Cortex of kidney (tissue), 1 donor: ENCODE measurements around the gene TMEM100.

ENCODE experiments used
- DNase-seq: peaks from one replicate; lab custom pipeline; 2025; lab: John Stamatoyannopoulos, UW

Gene TMEM100

GRCh38 chr17:55722742-55723487 is at the start of gene TMEM100:
TSS of gene TMEM100 (minus strand) at chr17:55722864. CDS start at chr17:55721070, 1,794 bp downstream.
- no peak for DNase-seq

GRCh38 chr17:55772086-55772485 is 49.4 kb upstream of the TMEM100 start:
- DNase-seq, result no peak

- DNase-seq, result no peak
Measured at GRCh38 chr17:55770196-55770870, 47.7 kb upstream of the TMEM100 start.

DNA sequence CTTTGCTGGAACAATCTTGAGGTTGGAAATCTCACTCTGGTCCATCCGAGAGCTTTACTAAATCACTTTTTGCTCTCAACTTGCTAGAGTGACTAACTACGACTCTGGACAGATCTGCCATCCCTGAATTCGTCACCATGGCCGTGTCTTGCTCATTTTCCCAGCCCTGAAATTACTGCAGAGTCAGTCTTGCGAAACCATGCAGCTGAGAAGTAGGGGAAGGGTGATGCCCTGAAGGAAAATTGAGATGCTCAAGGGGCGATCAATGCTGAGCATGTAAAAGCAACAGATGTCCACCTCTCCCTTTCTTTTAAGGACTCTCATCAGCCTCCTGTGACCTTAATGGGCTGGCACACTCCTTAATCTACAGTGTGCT is 46.9 kb upstream of the TMEM100 start:
- no peak for DNase-seq

- no peak for DNase-seq
Measured at GRCh38 chr17:55768936-55769624, 46.4 kb upstream of the TMEM100 start.

GRCh38 chr17:55765472-55765871 is 42.8 kb upstream of the TMEM100 start:
- DNase-seq, result no peak

- DNase-seq, result no peak
Measured at GRCh38 chr17:55764610-55765009, 41.9 kb upstream of the TMEM100 start.

- no peak for DNase-seq
Measured at GRCh38 chr17:55763856-55764255, 41.2 kb upstream of the TMEM100 start.

- DNase-seq, result no peak
Measured at GRCh38 chr17:55762086-55762858, 39.6 kb upstream of the TMEM100 start.

DNA sequence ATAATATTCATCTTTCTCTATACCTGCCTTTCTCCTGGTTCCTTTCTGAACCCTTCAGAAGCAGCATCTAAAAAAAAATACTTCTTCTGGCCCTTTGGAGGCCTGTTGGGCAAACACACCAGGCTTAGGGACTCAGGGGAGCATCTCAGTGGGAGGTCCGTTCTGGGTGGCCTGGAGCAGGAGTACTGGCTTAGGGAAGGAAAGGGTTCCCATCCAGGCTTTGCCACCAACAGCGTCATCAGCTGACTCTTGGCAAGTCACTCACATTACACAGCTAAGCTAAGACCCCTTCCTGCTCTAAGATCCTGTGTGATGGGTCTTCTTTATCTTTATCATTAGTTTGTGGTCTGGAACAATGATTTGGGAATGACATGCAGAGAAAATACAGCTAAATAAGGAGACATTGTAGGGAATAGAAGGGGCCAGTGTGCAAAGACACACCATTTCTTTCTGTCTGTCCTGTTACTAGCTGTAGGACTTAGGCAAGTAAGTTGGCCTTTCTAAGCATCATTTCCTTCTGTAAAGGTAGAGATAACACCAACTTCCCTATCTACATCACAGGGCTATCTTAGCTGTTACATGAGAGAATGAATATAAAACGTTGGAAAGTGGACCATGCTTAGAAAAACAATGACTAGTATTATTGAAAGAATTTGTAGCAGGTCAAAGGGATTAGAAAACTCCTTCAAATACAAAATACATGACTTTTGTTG is 38.1 kb upstream of the TMEM100 start:
- no peak for DNase-seq

GRCh38 chr17:55758171-55758570 is 35.5 kb upstream of the TMEM100 start:
- DNase-seq, result no peak

GRCh38 chr17:55757659-55758058 is 35.0 kb upstream of the TMEM100 start:
- no peak for DNase-seq

- no peak for DNase-seq
Measured at GRCh38 chr17:55756689-55757088, 34.0 kb upstream of the TMEM100 start.

DNA sequence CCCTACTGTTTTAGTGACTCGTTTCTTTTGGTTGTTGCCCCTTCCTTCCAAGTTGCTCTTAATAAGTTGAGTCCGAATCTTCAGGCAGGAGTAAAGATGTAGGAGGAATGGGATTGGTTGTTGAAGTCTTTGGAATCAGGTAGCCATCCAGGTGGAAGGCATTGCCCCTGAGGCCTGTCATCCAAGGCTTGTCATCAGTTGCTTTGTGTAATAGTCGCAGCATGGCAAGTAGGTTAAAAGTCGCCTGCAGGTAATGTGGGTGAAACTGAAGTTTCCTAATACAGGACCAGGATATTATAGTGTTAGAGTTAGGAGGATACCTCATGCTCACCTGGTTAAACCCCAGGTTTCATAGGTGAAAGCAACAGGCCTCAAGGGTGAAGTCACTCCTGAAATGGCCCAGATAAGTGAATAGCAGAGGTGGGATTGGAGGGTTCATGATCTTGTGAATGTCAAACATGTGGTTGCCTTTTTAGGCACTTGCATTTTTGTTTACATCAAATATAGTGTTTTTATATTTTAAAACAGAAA is 29.1 kb upstream of the TMEM100 start:
- DNase-seq, result no peak

DNA sequence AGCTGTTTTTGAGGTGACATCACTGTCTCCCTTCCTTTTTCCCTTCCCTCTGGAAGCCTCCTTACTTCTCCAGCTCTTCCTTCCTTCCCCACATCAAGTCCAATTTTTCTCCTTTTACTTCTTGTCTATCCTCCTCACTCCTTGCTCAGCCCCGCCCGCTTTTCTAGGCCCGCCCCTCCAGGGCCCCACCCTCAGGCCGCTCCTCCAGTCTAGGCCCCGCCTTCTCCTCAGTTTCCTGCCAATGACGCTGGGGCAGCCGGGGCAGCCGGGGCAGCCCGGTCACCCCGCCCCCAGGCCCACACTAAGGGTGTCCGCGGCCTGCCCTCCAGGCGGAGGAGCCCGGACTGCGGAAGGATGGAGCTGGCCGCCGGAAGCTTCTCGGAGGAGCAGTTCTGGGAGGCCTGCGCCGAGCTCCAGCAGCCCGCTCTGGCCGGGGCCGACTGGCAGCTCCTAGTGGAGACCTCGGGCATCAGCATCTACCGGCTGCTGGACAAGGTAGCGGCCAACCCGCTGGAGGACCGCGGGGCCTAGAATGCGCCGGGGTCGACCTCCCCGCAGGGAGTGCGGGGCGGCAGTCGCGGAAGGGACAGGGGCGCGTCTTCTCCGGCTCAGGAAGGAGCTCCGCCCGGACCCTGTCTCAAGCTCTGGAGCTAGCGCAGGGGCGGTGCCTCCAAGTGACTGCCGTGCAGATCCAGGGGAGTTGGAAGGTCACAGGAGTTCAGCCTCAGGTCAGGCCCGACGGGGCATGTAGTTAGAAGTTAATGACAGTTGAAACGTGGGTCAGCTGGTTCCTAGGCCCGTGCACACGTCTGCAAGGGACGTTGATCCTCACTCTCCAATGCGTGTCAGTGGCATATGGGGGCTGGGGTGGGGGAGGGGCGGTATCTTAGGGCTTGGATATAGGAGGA is 28.3 kb upstream of the TMEM100 start, which contains the start of gene PCTP:
PCTP (plus strand) TSS at position 302 of the 908 bp plus-strand sequence; CDS start at position 355, 53 bp downstream.
- peak; percentile 86 for DNase-seq

DNA sequence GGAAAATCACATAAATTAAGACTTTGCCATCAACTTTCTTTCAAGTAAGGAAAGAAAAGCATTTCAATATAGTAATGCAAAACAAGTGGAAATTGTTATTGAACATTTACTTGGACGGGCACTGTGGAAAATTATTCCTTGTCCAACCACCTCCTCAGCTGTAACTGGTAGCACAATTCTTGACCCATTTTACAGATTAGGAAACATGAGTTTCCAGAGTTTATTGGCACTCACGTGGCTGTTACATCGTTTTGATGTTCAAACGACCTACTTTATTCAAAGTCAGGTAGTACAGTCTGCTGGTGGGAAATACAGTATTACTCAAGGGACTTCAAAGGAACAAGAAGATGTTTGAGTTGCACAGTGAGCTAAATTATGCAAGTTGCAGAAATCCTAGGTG is 27.3 kb upstream of the TMEM100 start:
- DNase-seq, result no peak

- DNase-seq, result no peak
Measured at GRCh38 chr17:55748841-55749240, 26.2 kb upstream of the TMEM100 start.

DNA sequence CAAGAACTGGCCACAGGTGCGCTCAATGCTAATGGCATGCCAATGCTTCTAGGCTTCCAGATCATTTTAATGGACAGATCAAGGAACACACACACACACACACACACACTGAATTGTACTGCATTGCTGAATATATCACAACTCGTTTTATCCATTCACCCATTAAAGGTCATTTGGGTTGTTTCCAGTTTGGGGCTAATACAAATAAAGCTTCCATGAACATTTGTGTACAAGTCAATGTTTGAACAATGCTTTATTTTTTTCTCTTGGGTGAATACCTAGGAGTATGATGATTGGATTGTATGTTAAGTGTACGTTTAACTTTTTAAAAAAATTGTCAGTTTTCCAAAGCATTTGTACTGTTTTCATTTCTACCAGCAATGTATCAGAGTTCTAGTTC is 24.5 kb upstream of the TMEM100 start:
- DNase-seq, result no peak

GRCh38 chr17:55746466-55746865 is 23.8 kb upstream of the TMEM100 start:
- no peak for DNase-seq

GRCh38 chr17:55745258-55745657 is 22.6 kb upstream of the TMEM100 start:
- DNase-seq, result no peak
